GM13976 (cell line): ENCODE data around the gene KIFBP.

Experiments
- DNase-seq: peaks from one replicate; pipeline ENCODE4 v3.0.0; 2012; ENCODE audit warnings: low spot score
- CTCF ChIP-seq: IDR thresholded peaks from 2 replicates; pipeline ENCODE4 v1.5.1; 2012; ENCODE audit warnings: borderline replicate concordance, mild to moderate bottlenecking; ENCODE audit not compliant: insufficient read depth; ENCODE audit errors: extremely low read depth, missing control alignments, control extremely low read depth
- in situ Hi-C: fragments of 300-500 bp; cut with MboI; formaldehyde crosslinking; loops from one replicate; pipeline ENCODE4 v1.12.0; 2022; ENCODE audit warnings: low sequenced_read_pairs, mixed read lengths, inconsistent platforms; ENCODE audit not compliant: unreplicated experiment

KIFBP gene

GRCh38 chr10:68981074-68981473 lies 7.5 kb upstream of the KIFBP start:
- no peak for DNase-seq
- in situ Hi-C loops, result no loop called here
- no peak for TF ChIP-seq CTCF

- in situ Hi-C loops, result no loop called here
- DNase-seq, result no peak
- TF ChIP-seq CTCF, result no peak
Measured at GRCh38 chr10:68982389-68982788, 6.2 kb upstream of the KIFBP start.

GRCh38 chr10:68987611-68988010 lies 992 bp upstream of the KIFBP start:
- in situ Hi-C loops, result no loop called here
- no peak for DNase-seq
- TF ChIP-seq CTCF, result no peak

- in situ Hi-C loops, result no loop called here
Measured at GRCh38 chr10:68989317-68989990, 851 bp downstream of the KIFBP start.

GRCh38 chr10:68992636-68993440 lies 4.2 kb downstream of the KIFBP start:
- DNase-seq, result no peak
- TF ChIP-seq CTCF, result no peak
- in situ Hi-C loops, result loop anchor here (10.0 kb wide), 1 partner anchor 232 kb away; the partner anchor contains the start of gene HKDC1

More at GRCh38 chr10:68989317-68989990, 851 bp downstream of the KIFBP start:
- no peak for DNase-seq
- TF ChIP-seq CTCF, result no peak

GRCh38 chr10:68997211-68997610 lies 8.6 kb downstream of the KIFBP start:
- TF ChIP-seq CTCF, result no peak
- in situ Hi-C loops, result loop anchor here (10.0 kb wide), 1 partner anchor 228 kb away; the partner anchor contains the start of gene HKDC1

More at GRCh38 chr10:68997211-68997610, 8.6 kb downstream of the KIFBP start:
- no peak for DNase-seq
